ENCODE measurements around the gene OARD1.

The OARD1 gene

DNA sequence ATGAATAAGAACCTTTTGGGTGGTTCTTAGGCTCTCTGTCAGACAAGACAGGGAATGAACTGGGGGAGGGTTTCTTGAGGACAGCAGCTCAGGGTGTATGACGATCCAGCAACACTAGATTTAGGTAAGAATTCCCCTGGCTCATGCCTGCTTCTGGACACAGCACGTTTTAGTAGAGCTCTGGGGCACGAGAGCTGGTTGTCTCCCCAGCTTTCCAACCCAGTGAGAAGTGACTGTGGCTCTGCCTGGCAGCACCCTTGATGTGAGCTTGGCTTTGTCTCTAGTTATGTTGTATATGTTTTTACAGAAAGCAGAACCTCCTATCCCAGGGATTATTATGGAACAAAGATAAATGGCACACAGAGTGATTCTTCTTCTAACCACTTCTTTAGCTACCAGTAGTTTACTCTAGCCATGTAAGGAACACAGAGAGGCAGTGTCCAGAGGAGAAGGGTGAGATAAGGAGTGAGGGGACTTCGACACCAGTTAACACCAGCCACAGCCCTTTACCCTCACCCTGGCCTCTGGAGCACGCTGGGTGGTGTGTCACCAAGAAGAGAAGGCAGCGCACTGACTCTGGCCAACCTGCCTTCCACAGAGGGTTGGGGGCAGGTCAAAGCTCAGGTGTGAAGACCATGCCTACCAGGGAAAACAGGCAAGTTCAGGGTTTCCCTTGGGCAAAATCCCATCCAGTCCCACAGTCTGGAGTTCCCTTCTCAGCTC lies 15.2 kb downstream of the OARD1 start:
- no peak for DNase-seq (ENCODE audit: low spot score)
- TF ChIP-seq, protein P1, sequence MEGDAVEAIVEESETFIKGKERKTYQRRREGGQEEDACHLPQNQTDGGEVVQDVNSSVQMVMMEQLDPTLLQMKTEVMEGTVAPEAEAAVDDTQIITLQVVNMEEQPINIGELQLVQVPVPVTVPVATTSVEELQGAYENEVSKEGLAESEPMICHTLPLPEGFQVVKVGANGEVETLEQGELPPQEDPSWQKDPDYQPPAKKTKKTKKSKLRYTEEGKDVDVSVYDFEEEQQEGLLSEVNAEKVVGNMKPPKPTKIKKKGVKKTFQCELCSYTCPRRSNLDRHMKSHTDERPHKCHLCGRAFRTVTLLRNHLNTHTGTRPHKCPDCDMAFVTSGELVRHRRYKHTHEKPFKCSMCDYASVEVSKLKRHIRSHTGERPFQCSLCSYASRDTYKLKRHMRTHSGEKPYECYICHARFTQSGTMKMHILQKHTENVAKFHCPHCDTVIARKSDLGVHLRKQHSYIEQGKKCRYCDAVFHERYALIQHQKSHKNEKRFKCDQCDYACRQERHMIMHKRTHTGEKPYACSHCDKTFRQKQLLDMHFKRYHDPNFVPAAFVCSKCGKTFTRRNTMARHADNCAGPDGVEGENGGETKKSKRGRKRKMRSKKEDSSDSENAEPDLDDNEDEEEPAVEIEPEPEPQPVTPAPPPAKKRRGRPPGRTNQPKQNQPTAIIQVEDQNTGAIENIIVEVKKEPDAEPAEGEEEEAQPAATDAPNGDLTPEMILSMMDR (IDR thresholded peaks at IDR 0.05; ENCODE audit: extremely low read depth, missing control alignments), result no peak

DNA sequence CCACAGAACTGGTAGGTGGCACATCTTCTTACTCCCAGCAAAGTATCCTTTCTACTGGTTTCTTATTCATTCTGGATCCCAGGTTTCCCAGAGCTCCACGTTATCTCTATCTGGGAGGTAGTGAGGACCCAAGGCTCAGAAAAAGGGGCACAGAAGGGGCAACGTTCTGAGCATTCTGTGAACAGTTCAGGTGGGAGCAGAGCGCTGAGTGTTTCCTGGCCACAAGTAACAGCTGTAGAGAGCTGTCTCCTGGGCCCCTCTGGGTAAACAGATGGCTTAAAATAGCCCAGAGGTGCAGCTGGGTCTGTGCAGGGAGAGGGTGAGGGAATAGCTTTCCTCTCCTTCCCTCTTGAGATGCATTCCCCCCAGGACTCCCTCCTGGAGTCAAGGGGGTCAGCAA lies 17.0 kb downstream of the OARD1 start:
- TF ChIP-seq, protein P1 (IDR thresholded peaks at IDR 0.05; ENCODE audit: extremely low read depth, missing control alignments), result no peak
- no peak for DNase-seq (ENCODE audit: low spot score)

DNA sequence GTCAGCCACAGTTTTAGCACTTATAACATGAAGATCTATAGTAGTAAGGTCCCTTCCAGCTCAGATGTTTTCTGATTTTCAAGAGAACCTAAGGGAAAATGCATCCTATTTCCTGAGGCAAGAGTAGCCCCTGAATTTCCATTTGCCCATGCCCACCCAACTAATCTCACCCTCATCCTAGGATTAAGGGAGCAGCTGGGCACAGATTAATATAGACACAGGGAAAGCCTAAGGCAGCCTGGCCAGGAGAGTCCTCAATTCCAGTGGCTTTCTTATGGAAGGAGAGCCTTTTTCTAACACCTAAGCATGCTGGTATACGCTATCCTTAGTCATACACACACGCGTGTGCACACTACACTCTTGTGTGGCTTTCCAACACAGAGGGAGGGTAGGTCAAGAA lies 17.6 kb downstream of the OARD1 start:
- DNase-seq (ENCODE audit: low spot score), result no peak
- TF ChIP-seq, protein P1 (IDR thresholded peaks at IDR 0.05; ENCODE audit: extremely low read depth, missing control alignments), result no peak

DNA sequence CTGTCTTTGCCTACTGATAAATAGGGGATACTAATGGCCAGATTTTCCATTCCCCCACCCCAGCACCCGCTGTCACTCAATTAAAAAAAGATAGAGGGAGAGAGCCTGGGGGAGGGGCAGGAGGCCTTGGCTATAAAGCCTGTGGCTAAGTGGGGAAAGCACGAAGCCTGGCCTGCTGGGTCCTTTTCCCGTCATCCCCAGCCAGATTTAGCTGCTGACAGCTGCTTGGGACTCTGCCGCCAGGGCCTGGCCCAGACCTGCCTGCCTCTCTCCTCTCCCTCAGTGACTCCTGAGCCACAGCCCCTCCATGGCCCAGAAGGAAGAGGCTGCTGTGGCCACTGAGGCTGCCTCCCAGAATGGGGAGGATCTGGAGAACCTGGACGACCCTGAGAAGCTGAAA lies 19.1 kb downstream of the OARD1 start, which contains the start of gene APOBEC2:
Gene APOBEC2, plus strand, starts transcription at position 162 of the 400 bp plus-strand sequence. Its CDS starts 146 bp downstream, at position 308.
- TF ChIP-seq, protein P1 (IDR thresholded peaks at IDR 0.05; ENCODE audit: extremely low read depth, missing control alignments), result no peak
- no peak for DNase-seq (ENCODE audit: low spot score)

DNA sequence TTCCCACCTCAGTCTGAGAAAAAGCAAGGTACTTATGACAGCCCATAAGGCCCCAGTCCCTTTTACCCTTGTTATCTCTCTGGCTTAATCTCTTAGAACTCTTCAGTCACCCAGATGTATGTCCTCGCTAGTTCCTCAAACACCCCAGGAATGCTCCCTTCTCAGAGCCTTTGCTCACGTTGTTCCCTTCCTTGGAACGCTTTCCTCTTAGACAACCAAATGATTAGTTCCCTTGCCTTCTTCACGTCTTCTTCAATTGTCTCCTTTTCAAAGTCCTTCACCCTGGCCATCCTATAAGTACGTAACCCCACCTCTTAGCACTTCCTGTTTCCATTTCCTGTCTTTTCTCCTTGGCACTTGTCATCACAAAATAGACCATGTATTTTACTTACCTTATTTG lies 20.3 kb downstream of the OARD1 start:
- no peak for DNase-seq (ENCODE audit: low spot score)
- TF ChIP-seq, protein P1 (IDR thresholded peaks at IDR 0.05; ENCODE audit: extremely low read depth, missing control alignments), result no peak

DNA sequence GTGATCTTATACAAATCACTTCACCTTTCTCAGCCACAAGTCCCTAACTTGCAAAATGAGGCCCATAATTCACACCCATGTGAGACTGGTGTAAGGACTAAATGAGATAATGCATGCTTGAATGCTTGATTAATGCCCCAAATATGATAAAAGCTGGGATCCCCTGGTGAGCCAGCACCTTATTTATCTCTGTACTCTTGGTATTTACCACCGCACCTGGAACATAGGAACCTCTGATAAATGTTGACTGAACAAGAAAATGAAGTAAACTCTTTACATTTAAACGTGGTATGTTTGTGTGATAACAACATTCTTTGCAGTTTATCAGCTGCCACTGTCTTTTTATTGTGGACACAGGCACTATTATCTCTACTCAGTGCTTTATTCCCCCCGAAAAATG lies 21.6 kb downstream of the OARD1 start:
- TF ChIP-seq, protein P1 (IDR thresholded peaks at IDR 0.05; ENCODE audit: extremely low read depth, missing control alignments), result no peak
- no peak for DNase-seq (ENCODE audit: low spot score)

DNA sequence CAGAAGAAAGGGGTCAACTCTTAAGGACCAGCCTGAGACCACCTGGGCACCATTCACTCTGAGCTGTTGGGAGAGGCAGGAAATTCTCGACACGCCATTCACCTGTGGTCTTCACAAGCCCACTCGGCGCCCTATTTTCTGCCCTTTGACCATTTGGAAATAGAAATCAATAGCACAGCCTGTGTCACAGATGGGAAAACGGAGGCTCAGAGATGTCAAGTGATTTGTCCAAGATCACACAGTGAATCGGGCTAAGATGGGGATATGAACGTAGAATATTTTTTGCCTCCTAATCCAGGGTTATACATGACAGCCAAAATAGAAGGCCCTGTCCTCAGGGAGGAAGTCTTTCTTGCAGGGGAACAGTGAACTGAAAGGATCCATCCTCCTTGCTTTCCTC lies 22.2 kb downstream of the OARD1 start:
- TF ChIP-seq, protein P1 (IDR thresholded peaks at IDR 0.05; ENCODE audit: extremely low read depth, missing control alignments), result no peak

More for the DNA sequence above, 22.2 kb downstream of the OARD1 start:
- DNase-seq (ENCODE audit: low spot score), result no peak
